ENCODE results near the gene TNIK.

DNA sequence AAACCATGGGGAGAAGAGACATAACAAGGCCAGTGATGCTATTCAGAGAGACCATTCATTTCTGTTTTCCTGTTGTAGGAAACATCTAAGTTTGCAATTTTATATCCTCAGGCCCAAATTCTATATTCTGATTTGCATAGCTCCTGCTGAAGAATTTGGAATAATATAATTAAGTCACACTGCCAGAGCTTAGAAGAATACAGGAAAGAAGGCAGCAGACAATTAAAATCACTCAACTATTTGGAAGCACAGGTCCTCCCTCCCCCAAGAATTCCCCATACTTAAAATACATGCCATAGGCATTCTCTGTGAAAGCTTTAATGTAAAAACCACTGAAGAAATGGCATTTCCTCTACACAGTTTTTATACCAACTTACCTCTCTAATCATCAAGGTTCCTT is 366.7 kb downstream of the TNIK start:
- TF ChIP-seq, protein P1, sequence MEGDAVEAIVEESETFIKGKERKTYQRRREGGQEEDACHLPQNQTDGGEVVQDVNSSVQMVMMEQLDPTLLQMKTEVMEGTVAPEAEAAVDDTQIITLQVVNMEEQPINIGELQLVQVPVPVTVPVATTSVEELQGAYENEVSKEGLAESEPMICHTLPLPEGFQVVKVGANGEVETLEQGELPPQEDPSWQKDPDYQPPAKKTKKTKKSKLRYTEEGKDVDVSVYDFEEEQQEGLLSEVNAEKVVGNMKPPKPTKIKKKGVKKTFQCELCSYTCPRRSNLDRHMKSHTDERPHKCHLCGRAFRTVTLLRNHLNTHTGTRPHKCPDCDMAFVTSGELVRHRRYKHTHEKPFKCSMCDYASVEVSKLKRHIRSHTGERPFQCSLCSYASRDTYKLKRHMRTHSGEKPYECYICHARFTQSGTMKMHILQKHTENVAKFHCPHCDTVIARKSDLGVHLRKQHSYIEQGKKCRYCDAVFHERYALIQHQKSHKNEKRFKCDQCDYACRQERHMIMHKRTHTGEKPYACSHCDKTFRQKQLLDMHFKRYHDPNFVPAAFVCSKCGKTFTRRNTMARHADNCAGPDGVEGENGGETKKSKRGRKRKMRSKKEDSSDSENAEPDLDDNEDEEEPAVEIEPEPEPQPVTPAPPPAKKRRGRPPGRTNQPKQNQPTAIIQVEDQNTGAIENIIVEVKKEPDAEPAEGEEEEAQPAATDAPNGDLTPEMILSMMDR (IDR thresholded peaks at IDR 0.05): no peak
- no peak for TF ChIP-seq POLR2A (IDR thresholded peaks at IDR 0.05; ENCODE audit: low read depth)

Data from esophagus muscularis mucosa (tissue), 3 donors.